ENCODE results near the gene OLAH.
"Not testable (repeated sequence)": the region's sequence is repeated elsewhere in the genome, so short reads cannot be mapped to it uniquely, and the experiment has no call there.

- TF ChIP-seq TAF1, POLR2AphosphoS5, POLR2A (IDR thresholded peaks at IDR 0.05; ENCODE audit: low read depth, low read length): not testable (repeated sequence)
Observed at GRCh38 chr10:15013530-15013929, 30.2 kb upstream of the OLAH start.
